Pancreas (tissue), 10 donors: ENCODE results near the gene CARS1. TPM values are rescaled to one million over a fixed set of nuclear protein-coding genes. Genes with fewer than 3 reads are reported as not detected.

Experiments
- ATAC-seq, 4 donors: fragments of 200-7000 bp; cut with Tn5 transposase; one replicate each; pipeline versions ENCODE4 v1.8.0 to v1.9.1; 2020; ENCODE audit warnings: mild to moderate bottlenecking in 4 of 4, moderate library complexity in 4 of 4
- DNase-seq, 6 donors: peaks; one replicate each; pipeline ENCODE4 v3.0.0-alpha.2; 2020
- FAIRE-seq: peaks from 2 replicates; lab custom pipeline; 2012; peaks lifted over from hg19 to GRCh38; lab: Jason Lieb, UNC
- H3K27ac ChIP-seq, 4 donors: fragments of 200-600 bp; sonication (generic); 1 replicate in 3 of 4; 2 replicates in 1 of 4; pipeline versions ENCODE4 v1.5.0 to v1.8.0; 2020
- H3K27me3 ChIP-seq, 4 donors: fragments of 200-600 bp; one replicate each; pipeline ENCODE4 v1.8.0; 2021
- H3K36me3 ChIP-seq, 3 donors: fragments of 200-600 bp; sonication (generic) in 1 of 3; one replicate each; pipeline versions ENCODE4 v1.5.0 to v1.8.0; 2020 to 2021
- H3K4me1 ChIP-seq, 3 donors: fragments of 200-600 bp; one replicate each; pipeline ENCODE4 v1.8.0; 2021
- H3K4me3 ChIP-seq, 4 donors: fragments of 200-600 bp; sonication (generic) in 2 of 4; one replicate each; pipeline versions ENCODE4 v1.5.0 to v1.8.0; 2020 to 2021
- H3K9me3 ChIP-seq, 4 donors: fragments of 200-600 bp; one replicate each; pipeline ENCODE4 v1.8.0; 2021
- WGBS, 2 donors: extraction: QIAGEN DNeasy Blood & Tissue Kit; methylation state at CpG; one replicate each; pipeline ENCODE4 v1.1.7; 2013; 5-methylcytosine and 5-hydroxymethylcytosine counted together
- intact Hi-C, 3 donors: fragments of 100-400 bp; cut with DNase I; formaldehyde crosslinking; loops; one replicate each; pipeline versions ENCODE4 v1.11.1 to v1.14.2; 2022
- polyA plus RNA-seq, 2 donors: library from polyadenylated mRNA; stranded (reverse); fragments of 200-250 nt; gene quantifications; one replicate each; pipeline ENCODE4 v1.2.3, GENCODE V29; 2013
- total RNA-seq, 6 donors: library from RNA; stranded (reverse); fragmentation: NEBNext Ultra II Directional in 4 of 6; extraction: Animal tissue kit (Norgen Biotek cat#: 25700) in 4 of 6; gene quantifications; one replicate each; pipeline versions ENCODE4 v1.2.1 to v1.2.4, GENCODE V29; 2021 to 2023
- TF ChIP-seq, protein P1 (sequence below), 4 donors: fragments of 200-600 bp; sonication (generic) in 3 of 4; IDR thresholded peaks; one replicate each; pipeline versions ENCODE4 v1.5.0 to v1.8.0; 2021; ENCODE audit warnings: antibody characterized with exemption in 4 of 4
- donor health status: healthy with polysubstance abuse.
- donor health status: DM: no; HTN: no; CAD: no; lungs with moderate emphysema.
- donor health status: DM: no; HTN: no; CAD: no.
- donor health status: control.
- donor health status: control.
- donor health status: Bipolar disorder and iron deficiency.
- donor health status: DM: yes; HTN: yes; CAD: no.
- donor health status: DM: no; HTN: no; CAD: no.
- donor health status: DM: no; HTN: no; CAD: no.
- donor health status: DM: yes; HTN: yes; CAD: no.

CARS1 gene
- total and polyA plus RNA-seq, 8 donors, result 14.8 to 65.0 (median 19.8) TPM

DNA sequence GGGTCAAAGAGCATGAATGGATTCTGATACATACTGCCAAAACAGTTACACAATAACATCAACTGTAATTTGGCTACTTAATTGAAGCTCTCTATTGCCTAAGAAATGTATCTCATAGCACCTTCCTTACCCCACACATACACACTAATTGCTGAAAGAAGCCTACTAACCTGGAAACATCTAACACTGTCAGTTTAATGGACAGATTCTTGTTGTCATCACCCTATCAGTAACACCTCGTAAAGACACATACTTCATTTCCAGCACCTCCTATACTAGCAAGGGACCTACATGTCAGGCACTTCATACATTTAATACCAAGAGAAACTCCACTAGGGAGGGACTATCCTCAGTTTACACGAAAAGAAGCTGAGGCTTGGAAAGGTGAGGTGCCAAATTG, 75.0 kb downstream of the CARS1 start:
- Histone ChIP-seq H3K27ac (no peak overlapping the region), H3K4me3 (no peak overlapping the region), H3K36me3 (peaks cover 0 to 11% (median 0%) of the 10 kb centered on the region in 3 donors), H3K9me3 (no peaks in the 10 kb centered on the region), H3K27me3 (no peaks in the 10 kb centered on the region), H3K4me1 (peaks cover 0 to 13% (median 10%) of the 10 kb centered on the region in 3 donors)
- FAIRE-seq (no peak), DNase-seq (no peak), ATAC-seq (no peak)
- intact Hi-C loops, result no loop called here
- TF ChIP-seq, protein P1, sequence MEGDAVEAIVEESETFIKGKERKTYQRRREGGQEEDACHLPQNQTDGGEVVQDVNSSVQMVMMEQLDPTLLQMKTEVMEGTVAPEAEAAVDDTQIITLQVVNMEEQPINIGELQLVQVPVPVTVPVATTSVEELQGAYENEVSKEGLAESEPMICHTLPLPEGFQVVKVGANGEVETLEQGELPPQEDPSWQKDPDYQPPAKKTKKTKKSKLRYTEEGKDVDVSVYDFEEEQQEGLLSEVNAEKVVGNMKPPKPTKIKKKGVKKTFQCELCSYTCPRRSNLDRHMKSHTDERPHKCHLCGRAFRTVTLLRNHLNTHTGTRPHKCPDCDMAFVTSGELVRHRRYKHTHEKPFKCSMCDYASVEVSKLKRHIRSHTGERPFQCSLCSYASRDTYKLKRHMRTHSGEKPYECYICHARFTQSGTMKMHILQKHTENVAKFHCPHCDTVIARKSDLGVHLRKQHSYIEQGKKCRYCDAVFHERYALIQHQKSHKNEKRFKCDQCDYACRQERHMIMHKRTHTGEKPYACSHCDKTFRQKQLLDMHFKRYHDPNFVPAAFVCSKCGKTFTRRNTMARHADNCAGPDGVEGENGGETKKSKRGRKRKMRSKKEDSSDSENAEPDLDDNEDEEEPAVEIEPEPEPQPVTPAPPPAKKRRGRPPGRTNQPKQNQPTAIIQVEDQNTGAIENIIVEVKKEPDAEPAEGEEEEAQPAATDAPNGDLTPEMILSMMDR (IDR thresholded peaks at IDR 0.05), result no peak
- WGBS, 2 donors, result 69% methylated on average over 2 of the region's 2 CpGs

DNA sequence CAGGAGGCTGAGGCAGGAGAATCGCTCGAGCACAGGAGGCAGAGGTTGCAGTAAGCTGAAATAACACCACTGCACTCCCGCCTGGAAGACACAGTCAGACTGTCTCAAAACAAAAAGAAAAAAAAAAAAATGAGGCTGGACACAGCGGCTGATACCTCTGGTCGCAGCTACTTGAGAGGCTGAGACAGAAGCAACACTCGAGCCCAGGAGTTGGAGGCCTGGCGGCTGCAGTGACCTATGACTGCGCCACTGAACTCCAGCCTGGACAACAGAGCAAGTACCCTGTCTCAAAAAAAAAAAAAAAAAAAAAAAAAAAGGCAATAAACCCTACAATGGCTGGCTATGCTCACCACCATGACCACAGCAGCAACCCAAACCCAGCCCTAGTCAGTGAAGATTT, 76.1 kb downstream of the CARS1 start:
- no peak for FAIRE-seq
- H3K27ac ChIP-seq, result no peak overlapping the region
- H3K36me3 ChIP-seq, result peaks cover 0 to 22% (median 6%) of the 10 kb centered on the region in 3 donors
- H3K4me3 ChIP-seq, result no peak overlapping the region
- intact Hi-C loops, result no loop called here
- TF ChIP-seq, protein P1 (IDR thresholded peaks at IDR 0.05), result no peak
- ATAC-seq, result no peak
- no peaks in the 10 kb centered on the region for H3K9me3 ChIP-seq
- DNase-seq, result no peak
- 94 to 95% methylated on average over 8 of the region's 8 CpGs for WGBS, 2 donors
- peaks cover 0 to 13% (median 7%) of the 10 kb centered on the region in 3 donors for H3K4me1 ChIP-seq
- no peaks in the 10 kb centered on the region for H3K27me3 ChIP-seq

DNA sequence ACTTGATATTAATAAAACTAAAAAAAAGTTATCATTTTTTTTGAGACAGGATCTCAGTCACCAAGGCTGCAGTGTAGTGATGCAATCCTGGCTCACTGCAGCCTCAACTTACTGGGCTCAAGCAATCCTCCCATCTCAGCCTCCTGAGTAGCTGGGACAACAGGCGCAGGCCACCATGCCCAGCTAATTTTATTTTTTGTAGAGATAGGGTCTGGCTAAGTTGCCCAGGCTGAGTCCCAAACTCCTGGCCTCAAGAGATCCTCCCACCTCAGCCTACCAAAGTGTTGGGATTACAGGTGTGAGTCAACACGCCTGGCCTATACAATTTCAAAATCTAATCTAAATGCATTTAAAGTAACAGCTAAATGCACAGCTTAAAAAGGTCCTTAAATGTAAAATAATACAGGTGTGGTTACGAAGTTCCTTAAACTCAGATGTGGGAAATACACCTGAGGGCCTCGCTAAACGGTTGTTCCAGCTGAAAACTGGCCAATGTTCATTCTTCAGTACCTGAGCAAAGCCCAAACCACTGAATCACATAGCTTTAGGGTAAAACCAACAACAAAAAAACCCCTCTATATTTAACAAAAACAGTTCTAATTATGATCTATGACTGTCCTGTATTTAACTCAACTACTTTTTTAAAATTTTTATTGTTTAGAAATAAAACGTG, 76.9 kb downstream of the CARS1 start:
- ATAC-seq, result no peak
- WGBS, 2 donors, result 72 to 82% methylated on average over 6 of the region's 6 CpGs
- FAIRE-seq, result no peak
- Histone ChIP-seq H3K27me3 (no peaks in the 10 kb centered on the region), H3K4me1 (peaks cover 0 to 7% (median 2%) of the 10 kb centered on the region in 3 donors), H3K4me3 (no peak overlapping the region), H3K9me3 (no peaks in the 10 kb centered on the region), H3K27ac (no peak overlapping the region), H3K36me3 (peaks cover 0 to 30% (median 6%) of the 10 kb centered on the region in 3 donors)
- no peak for DNase-seq
- TF ChIP-seq, protein P1 (IDR thresholded peaks at IDR 0.05), result no peak
- intact Hi-C loops, result no loop called here

DNA sequence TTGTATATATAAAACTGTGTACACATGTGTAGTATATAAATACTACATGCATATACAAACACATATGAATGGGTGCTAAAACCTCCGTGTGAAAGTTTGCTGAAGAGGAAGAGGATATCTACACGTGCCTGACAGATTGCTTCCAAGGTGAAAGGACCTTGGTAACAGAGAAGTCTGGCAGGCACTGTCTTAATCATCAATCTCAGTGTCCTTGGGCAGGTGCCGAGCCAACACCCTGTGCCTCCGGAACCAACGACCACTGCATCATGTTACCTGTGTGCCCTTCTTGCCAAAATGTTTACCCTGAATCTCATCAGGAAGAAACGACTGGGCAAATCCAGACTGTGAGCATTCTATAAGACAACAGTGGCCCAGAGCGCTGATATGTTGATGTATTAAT, 80.1 kb downstream of the CARS1 start:
- H3K27me3 ChIP-seq, result no peaks in the 10 kb centered on the region
- no peak for DNase-seq
- H3K36me3 ChIP-seq, result peaks cover 0 to 57% (median 21%) of the 10 kb centered on the region in 3 donors
- no peak for ATAC-seq
- intact Hi-C loops, result no loop called here
- no peaks in the 10 kb centered on the region for H3K4me1 ChIP-seq
- no peak overlapping the region for H3K27ac ChIP-seq
- no peaks in the 10 kb centered on the region for H3K9me3 ChIP-seq
- FAIRE-seq, result no peak
- 35 to 39% methylated on average over 7 of the region's 7 CpGs for WGBS, 2 donors
- TF ChIP-seq, protein P1 (IDR thresholded peaks at IDR 0.05), result no peak
- no peak overlapping the region for H3K4me3 ChIP-seq
